AG08396 (cell line): ENCODE results near the gene ESF1.

Experiments
- DNase-seq: peaks from one replicate; pipeline ENCODE4 v3.0.0; 2012; ENCODE audit warnings: low spot score, mixed read lengths

ESF1 gene, protein sequence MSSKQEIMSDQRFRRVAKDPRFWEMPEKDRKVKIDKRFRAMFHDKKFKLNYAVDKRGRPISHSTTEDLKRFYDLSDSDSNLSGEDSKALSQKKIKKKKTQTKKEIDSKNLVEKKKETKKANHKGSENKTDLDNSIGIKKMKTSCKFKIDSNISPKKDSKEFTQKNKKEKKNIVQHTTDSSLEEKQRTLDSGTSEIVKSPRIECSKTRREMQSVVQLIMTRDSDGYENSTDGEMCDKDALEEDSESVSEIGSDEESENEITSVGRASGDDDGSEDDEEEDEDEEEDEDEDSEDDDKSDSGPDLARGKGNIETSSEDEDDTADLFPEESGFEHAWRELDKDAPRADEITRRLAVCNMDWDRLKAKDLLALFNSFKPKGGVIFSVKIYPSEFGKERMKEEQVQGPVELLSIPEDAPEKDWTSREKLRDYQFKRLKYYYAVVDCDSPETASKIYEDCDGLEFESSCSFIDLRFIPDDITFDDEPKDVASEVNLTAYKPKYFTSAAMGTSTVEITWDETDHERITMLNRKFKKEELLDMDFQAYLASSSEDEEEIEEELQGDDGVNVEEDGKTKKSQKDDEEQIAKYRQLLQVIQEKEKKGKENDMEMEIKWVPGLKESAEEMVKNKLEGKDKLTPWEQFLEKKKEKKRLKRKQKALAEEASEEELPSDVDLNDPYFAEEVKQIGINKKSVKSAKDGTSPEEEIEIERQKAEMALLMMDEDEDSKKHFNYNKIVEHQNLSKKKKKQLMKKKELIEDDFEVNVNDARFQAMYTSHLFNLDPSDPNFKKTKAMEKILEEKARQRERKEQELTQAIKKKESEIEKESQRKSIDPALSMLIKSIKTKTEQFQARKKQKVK

DNA sequence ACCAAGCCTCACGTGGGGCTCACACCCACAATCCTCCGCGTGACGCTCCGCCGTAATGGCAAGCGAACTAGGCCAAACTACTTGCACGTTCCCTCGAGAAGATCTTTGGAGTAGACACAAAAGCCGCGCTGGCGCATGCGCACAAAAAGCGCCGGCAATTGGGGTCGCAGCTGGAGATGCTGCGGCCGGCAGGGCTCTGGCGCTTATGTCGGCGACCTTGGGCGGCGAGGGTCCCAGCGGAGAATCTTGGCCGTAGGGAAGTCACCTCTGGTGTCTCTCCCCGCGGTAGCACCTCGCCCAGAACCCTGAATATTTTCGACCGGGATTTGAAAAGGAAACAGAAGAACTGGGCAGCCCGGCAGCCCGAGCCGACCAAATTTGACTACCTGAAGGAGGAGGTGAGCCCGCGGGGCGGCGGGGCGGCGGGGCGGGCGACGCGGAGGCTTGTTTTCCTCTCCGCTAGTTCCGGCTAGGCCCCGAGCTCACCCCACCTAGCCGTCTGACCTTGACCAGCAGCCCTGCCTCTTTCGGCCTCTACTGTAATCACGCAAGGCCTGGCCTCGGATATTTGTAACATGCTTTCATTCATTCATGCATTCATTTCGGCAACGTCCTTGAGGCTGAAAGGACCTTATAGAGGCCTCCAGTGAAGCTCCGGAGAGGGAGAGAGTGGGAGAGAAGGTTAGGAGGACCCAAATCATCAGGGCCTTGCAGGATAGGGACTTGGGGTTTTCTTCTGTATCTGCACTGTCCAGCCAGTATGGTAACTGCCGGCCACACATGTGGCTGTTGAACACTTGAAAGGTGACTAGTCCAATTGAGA, at the start of gene ESF1, which contains the start of gene NDUFAF5:
TSS of gene ESF1 (minus strand) at position 27 of the 823 bp plus-strand sequence. CDS start 1,779 bp downstream, outside the sequence.
TSS of gene NDUFAF5 (plus strand) at position 136 of the 823 bp plus-strand sequence. CDS start at position 177, 41 bp downstream.
- DNase-seq, result peak; percentile 93

- DNase-seq, result no peak
Observed at GRCh38 chr20:13831476-13831875, 46.8 kb upstream of the ESF1 start.

DNA sequence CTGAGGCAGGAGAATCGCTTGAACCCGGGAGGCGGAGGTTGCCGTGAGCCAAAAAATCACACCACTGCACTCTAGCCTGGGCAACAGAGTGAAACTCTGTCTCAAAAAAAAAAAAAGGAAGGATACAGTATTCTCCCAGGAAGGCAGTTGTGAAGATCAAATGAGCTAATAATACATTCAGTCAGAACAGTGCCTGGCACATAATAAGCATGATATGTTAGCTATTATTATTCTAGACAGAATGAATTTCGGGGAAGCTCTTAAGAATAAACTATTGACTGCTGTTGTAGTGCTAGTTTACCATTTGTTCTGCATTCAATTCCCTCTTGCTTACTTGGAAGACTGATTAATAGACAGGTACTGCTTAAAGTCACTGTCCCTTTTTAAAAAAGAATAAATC, 40.7 kb upstream of the ESF1 start:
- no peak for DNase-seq

- no peak for DNase-seq
Observed at GRCh38 chr20:13824459-13824858, 39.7 kb upstream of the ESF1 start.

DNA sequence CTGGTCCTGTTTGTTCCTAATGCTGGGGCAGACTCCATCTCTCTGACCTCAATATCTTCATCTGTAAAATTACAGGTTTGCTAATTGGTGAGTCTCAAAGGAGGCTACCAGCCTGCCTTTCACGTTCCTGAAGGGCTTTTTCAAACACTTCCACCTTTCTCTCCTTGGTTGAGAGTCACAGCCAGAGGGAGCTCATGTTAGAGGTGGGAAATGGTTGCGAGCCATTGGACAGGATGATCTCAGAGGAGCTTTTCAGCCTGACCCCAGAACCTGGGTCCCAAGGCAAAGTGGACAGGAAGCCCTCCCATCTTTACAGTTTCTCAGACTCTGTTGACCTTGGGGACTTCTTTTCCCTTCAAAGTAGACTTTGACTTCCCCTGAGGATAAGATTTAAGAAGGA, 37.7 kb upstream of the ESF1 start:
- no peak for DNase-seq

DNA sequence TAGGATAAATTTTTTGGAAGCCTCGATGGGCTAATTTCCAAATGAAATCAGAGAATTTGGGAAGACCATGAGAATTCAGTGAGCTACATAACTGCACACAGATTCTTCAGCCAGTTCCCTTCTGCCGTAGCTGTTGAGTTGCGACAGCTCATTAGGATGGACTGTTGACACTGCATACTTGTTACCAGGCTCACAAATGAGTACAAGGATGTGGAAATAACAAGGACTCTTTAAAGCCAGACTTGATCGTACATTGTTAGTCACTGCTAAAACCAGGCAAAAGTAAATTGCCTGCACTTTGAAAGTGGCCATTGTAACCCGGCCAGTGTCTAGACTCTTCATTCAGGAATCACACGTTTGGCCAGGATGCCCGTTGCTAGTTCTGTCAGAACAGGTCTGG, 37.2 kb upstream of the ESF1 start:
- no peak for DNase-seq

DNA sequence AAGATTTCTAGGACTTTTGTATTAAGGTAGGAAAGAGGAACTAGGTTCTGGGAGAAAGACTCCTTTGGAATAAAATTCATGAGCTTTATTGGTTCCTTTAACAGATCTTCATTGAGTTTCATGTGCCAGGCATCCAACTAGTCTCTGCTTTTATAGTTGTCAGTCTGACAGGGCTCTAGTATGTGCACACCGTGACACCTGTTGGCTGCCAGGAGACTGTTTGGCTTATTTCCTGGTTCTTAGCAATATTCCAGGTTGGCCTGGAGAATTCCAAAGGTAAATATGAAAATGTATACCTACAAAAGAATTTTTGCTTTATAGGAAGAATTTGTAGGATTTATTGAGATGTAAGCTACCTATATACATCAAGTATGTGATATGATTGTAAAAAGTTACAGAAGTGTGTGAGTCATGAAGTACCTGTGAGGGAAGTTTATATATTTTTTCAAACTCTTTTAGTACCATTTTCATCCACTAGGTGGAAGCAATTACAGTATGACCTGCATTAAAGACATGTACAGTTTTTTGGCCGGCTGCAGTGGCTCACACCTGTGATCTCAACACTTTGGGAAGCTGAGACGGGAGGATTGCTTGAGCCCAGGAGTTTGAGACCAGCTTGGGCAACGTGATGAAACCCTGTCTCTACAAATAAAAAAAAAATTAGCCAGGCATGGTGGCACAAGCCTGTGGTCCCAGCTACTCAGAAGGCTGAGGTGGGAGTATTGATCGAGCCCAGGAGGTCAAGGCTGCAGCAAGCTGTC, 35.3 kb upstream of the ESF1 start:
- DNase-seq, result peak; percentile 22

DNA sequence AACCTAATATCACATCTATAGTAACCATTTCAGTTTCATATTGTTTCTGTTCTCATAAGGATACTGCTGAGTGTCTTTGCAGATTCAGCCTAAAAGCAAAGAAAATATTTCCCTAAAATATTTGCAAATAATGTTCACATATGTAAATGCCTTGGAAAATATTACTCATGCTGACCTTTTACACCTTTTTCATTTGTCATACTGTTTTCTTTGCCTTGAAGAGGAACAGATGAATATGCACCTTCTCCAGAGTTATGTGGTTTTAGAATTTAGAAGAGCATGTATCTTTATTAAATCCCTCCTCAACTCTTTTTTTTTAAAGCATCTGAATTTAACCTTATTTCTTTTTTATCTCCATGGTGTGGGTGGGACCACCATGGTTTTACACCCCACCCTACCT, 32.6 kb upstream of the ESF1 start:
- no peak for DNase-seq

DNA sequence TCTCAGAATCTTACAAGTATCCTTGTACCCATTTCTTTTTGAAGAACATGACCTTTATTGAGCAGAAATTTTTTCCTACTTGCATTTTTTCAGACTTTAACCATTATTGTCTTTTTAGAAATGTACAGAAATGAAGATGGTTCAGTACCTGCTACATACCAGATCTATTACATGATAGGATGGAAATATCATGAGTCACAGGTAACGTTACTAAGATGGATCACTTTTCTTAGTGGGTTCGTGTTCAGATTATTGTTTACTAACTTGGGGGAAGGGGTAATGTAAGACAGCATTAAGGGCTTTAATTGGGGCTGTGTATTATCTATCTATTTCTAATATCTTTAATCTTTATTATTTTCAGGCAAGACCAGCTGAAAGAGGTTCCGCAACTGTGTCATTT, 32.0 kb upstream of the ESF1 start:
- no peak for DNase-seq

DNA sequence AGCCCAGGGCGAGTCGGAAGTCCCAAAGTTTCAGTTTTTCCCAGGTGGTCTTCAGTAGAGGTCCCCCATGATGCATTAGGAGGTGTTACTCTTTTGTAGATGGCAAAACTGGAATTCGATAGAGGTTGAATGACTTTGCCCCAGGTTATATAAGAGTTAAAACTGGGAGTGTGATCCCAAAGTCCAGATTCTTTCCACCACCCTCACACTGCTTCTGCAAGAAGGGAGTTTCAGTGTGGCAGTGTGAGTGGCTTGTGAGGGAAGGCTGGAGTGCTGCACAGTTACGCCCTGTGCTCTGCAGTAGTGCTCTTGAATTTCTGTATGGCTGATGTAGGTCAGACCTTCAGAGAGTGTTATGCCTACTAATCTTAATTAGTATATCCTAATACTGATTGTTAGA, 30.0 kb upstream of the ESF1 start:
- no peak for DNase-seq

GRCh38 chr20:13813910-13814309, 29.2 kb upstream of the ESF1 start:
- no peak for DNase-seq

GRCh38 chr20:13810446-13810845, 25.7 kb upstream of the ESF1 start:
- no peak for DNase-seq

- no peak for DNase-seq
Observed at GRCh38 chr20:13809855-13810254, 25.1 kb upstream of the ESF1 start.

DNA sequence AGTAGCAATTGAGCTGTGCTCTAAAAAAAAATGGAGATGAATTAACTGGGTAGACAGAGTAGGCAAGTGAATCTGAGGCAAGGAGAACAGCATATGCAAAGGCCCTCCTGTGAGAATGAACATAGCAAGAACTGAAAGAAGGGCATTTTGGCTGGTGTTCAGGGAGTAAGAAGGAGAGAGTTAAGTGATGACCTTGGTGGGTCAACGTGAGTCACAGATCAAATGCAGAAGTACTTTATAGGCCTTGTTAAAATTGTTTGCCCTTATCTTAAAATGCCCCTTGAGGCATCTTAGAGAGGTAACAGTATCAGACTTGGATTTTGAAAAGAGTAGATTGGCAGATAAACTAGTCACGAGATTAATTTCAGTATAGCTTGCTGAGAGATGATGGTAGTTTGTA, 24.7 kb upstream of the ESF1 start:
- DNase-seq, result no peak

DNA sequence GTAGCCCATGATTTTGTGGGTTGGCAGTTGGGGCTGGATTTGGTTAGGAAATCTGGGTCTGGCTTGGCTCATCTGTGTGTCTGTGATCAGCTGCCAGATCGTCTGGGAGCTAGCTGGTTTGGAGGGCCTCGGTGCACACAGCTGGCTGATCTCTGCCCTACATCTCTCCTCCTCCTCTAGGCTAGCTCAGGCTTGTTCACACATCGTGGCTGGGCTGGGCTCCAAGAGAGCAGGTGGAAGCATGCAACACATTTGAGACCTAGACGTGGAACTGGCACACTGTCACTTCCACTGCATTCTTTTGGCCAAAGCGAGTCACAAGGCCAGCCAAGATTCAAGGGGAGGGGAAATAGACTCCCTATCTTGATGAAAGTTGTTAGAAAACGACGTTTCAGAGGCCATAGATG, 16.0 kb upstream of the ESF1 start:
- peak; percentile 77 for DNase-seq

DNA sequence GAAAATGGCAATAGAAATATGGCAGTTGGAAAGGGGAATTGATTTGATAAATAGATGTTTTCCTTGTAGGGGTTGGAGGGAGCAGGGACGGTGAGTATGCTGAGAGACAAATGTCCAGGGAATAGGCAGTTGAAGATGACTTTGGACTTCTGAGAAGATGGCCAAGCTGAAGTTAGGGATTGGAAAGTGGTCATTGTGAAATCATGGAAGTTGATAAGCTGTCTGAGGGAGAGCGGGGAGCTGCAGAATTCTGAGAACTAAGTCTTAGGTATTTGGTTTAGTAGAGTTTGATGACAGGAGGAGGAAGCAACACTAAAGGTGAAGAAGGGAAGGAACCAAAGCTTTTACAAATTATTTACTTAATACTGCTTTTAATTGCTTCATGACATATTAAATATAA, 15.3 kb upstream of the ESF1 start:
- DNase-seq, result no peak

GRCh38 chr20:13799040-13799439, 14.3 kb upstream of the ESF1 start:
- DNase-seq, result no peak

DNA sequence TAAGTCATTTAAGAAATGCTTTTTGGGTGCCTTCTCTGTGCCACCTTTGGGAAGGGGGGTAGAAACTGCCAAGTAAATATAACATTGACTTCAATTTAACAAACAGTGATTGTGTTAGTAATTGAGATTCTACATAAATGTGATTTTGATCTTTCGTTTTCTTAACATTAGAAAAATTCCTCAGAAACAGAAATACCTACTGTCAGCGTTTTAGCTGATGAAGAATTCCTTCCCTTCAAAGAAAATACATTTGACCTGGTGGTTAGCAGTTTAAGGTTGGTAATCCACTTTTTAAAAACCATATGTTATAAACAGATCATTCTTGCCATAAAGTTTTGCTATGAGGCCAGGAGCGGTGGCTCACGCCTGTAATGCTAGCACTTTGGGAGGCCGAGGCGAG, 9.9 kb upstream of the ESF1 start:
- DNase-seq, result no peak

GRCh38 chr20:13793001-13793400, 8.3 kb upstream of the ESF1 start:
- DNase-seq, result no peak

DNA sequence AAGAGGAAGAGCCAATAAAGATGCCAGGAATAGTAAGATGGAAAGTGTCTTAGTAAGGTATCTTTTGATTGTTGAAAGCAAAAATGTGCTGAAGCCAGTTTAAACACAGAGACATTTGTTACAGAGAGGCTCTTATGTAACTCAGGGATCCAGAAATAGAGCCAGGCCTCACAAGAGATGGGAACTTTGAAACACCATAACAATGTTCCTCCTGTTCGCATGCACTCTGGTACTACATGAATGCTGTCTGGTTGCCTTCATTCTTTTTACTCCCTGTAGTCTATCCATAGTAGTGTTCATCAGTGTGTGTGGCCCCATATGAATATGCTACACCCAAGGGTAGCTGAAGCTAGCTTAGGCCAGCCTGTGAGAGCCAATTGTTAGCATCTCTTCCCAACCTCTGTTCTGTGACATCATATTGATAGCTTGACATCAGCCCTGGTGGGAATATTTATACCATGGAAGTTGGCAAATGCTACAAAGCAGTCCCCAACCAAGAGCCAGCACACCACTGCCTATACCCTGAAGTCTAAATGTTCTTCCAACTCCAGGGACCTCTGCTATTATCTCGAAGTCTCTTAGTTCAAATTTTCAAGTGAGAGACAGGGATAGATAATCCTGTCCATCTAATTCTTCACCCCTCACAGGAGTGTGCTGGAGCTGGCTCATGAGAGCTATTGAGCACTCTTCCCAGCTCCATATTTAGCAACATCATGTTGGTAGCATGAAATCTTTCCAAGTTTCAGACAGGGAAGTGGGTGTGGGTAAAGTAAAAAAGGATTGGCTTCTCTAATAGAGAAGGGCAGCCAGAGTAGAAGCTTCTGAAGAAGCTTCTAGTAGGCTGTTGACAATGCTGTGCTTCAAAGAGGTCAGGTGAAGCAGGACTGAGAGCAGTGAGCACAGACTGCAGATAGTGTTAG, 7.1 kb upstream of the ESF1 start:
- no peak for DNase-seq
